HG02943 (cell line): ENCODE measurements around the gene OR8U1.
"Not testable (repeated sequence)": the region's sequence is repeated elsewhere in the genome, so short reads cannot be mapped to it uniquely, and the experiment has no call there.

Experiments
- ATAC-seq: cut with Tn5 transposase; IDR thresholded peaks from one replicate; pipeline ENCODE4 v1.9.1; 2021; ENCODE audit warnings: mild to moderate bottlenecking, low read depth, moderate library complexity; ENCODE audit not compliant: unreplicated experiment

OR8U1 gene

GRCh38 chr11:56375324-56375723 is at the start of gene OR8U1:
Gene OR8U1 (plus strand): TSS chr11:56375624. CDS start chr11:56375624, 0 bp downstream.
- ATAC-seq, result no peak

GRCh38 chr11:56331861-56332491 is 43.4 kb upstream of the OR8U1 start:
- ATAC-seq, result no peak

GRCh38 chr11:56333156-56333555 is 42.3 kb upstream of the OR8U1 start:
- no peak for ATAC-seq

GRCh38 chr11:56340289-56340688 is 35.1 kb upstream of the OR8U1 start:
- ATAC-seq, result no peak

GRCh38 chr11:56345739-56346138 is 29.7 kb upstream of the OR8U1 start, which contains the start of gene OR8K1:
Gene OR8K1 (plus strand): TSS chr11:56346039. CDS start chr11:56346039, 0 bp downstream.
- no peak for ATAC-seq

- no peak for ATAC-seq
Observed at GRCh38 chr11:56353991-56354390, 21.4 kb upstream of the OR8U1 start, which contains the start of gene OR8J1. Gene OR8J1 (plus strand): TSS chr11:56354291. CDS start chr11:56360247, 5,956 bp downstream.

- no peak for ATAC-seq
Observed at GRCh38 chr11:56380120-56380519, 4.7 kb downstream of the OR8U1 start.

GRCh38 chr11:56394381-56394780 is 19.0 kb downstream of the OR8U1 start:
- no peak for ATAC-seq

- ATAC-seq, result no peak
Observed at GRCh38 chr11:56396047-56396446, 20.6 kb downstream of the OR8U1 start.

- ATAC-seq, result not testable (repeated sequence)
Observed at GRCh38 chr11:56401858-56402461, 26.5 kb downstream of the OR8U1 start.

- ATAC-seq, result no peak
Observed at GRCh38 chr11:56404393-56404792, 29.0 kb downstream of the OR8U1 start.

- no peak for ATAC-seq
Observed at GRCh38 chr11:56410801-56411200, 35.4 kb downstream of the OR8U1 start.

- no peak for ATAC-seq
Observed at GRCh38 chr11:56412396-56412795, 37.0 kb downstream of the OR8U1 start, which contains the start of gene OR5AL1. Gene OR5AL1 (plus strand): TSS chr11:56412696.
